HEK293T (cell line): ENCODE measurements around the gene C19orf85.
A peak's percentile ranks its signal among the peaks of the same experiment; 100 is the strongest.

Source experiments
- CTCF ChIA-PET: fragments of 350-600 bp; formaldehyde crosslinking; extraction: SDS; loops from one replicate; lab custom pipeline; 2021; ENCODE audit warnings: antibody characterized with exemption, inconsistent platforms; lab: Yijun Ruan, JAX
- POLR2A ChIA-PET: fragments of 350-600 bp; formaldehyde crosslinking; extraction: SDS; loops from one replicate; lab custom pipeline; 2020; ENCODE audit warnings: antibody characterized with exemption, inconsistent platforms; lab: Yijun Ruan, JAX
- DNase-seq: peaks from one replicate; pipeline ENCODE4 v3.0.0; 2012; ENCODE audit warnings: mixed read lengths; ENCODE audit errors: extremely low spot score
- ARNT ChIP-seq: fragments of 450-650 bp; IDR thresholded peaks from 2 replicates; pipeline ENCODE4 v1.6.1; 2017; ENCODE audit warnings: mild to moderate bottlenecking
- BHLHE40 ChIP-seq: fragments of 450-650 bp; IDR thresholded peaks from 2 replicates; pipeline ENCODE4 v1.6.1; 2016; ENCODE audit warnings: mild to moderate bottlenecking, moderate library complexity, borderline replicate concordance
- CTBP1 ChIP-seq: fragments of 450-650 bp; IDR thresholded peaks from 2 replicates; pipeline ENCODE4 v1.6.1; 2016; ENCODE audit warnings: borderline replicate concordance
- ELF4 ChIP-seq: fragments of 450-650 bp; IDR thresholded peaks from 2 replicates; pipeline ENCODE4 v1.6.1; 2017; ENCODE audit warnings: antibody characterized with exemption
- FOXA1 ChIP-seq: fragments of 450-650 bp; IDR thresholded peaks from 2 replicates; pipeline ENCODE4 v1.6.1; 2016; ENCODE audit warnings: mild to moderate bottlenecking
- FOXK2 ChIP-seq: fragments of 450-650 bp; IDR thresholded peaks from 2 replicates; pipeline ENCODE4 v1.6.1; 2016; ENCODE audit warnings: mild to moderate bottlenecking
- FOXM1 ChIP-seq: fragments of 450-650 bp; IDR thresholded peaks from 2 replicates; pipeline ENCODE4 v1.6.1; 2017; ENCODE audit warnings: mild to moderate bottlenecking, borderline replicate concordance
- HDGF ChIP-seq: fragments of 450-650 bp; IDR thresholded peaks from 2 replicates; pipeline ENCODE4 v1.6.1; 2017; ENCODE audit warnings: antibody characterized with exemption, borderline replicate concordance
- L3MBTL2 ChIP-seq: fragments of 450-650 bp; conservative IDR thresholded peaks from 2 replicates; pipeline ENCODE4 v1.6.1; 2016; ENCODE audit warnings: mild to moderate bottlenecking
- LEF1 ChIP-seq: fragments of 450-650 bp; IDR thresholded peaks from 2 replicates; pipeline ENCODE4 v1.6.1; 2017; ENCODE audit warnings: mild to moderate bottlenecking, borderline replicate concordance
- NFRKB ChIP-seq: fragments of 450-650 bp; IDR thresholded peaks from 2 replicates; pipeline ENCODE4 v1.6.1; 2016; ENCODE audit warnings: mild to moderate bottlenecking, moderate library complexity
- SP1 ChIP-seq: fragments of 450-650 bp; IDR thresholded peaks from 2 replicates; pipeline ENCODE4 v1.6.1; 2017
- SUZ12 ChIP-seq: fragments of 450-650 bp; IDR thresholded peaks from 2 replicates; pipeline ENCODE4 v1.6.1; 2016; ENCODE audit warnings: mild to moderate bottlenecking
- TARDBP ChIP-seq: fragments of 450-650 bp; IDR thresholded peaks from 2 replicates; pipeline ENCODE4 v1.6.1; 2016
- ZNF384 ChIP-seq: fragments of 450-650 bp; IDR thresholded peaks from 2 replicates; pipeline ENCODE4 v1.6.1; 2016
- TF ChIP-seq, protein P1 (sequence below): fragments of 450-650 bp; IDR thresholded peaks from 2 replicates; pipeline ENCODE4 v1.6.1; 2016

The C19orf85 gene

DNA sequence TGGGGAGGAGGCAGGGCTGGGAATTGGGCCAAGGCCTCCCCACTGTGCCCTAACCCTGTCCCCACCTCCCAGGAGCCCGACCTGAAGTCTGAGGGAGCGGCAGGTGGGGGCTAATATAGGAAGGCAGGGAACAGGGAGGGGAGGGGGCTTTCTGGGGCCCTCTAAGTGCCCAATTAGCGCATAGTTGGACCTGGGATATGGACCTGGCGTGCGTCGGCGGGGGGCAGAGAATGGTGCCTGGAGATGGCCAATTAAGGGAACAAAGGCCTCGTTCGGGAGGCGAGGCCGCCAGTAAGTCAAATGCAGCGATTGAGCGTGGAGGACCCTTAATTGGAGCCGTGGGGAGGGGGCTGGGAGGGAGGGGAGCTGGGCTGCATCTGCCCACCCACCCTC lies at the start of gene C19orf85:
Gene C19orf85, minus strand, starts transcription at position 90 of the 393 bp plus-strand sequence. CDS start 197 bp downstream, outside the sequence.
- no peak for DNase-seq
- ChIA-PET CTCF (no interaction called here), POLR2A (no interaction called here)
- TF ChIP-seq SUZ12, result no peak
- no peak for TF ChIP-seq TARDBP
- no peak for TF ChIP-seq FOXA1
- no peak for TF ChIP-seq FOXK2
- no peak for TF ChIP-seq ZNF384
- TF ChIP-seq SP1, result no peak
- no peak for TF ChIP-seq ELF4
- TF ChIP-seq NFRKB, result no peak
- no peak for TF ChIP-seq FOXM1

DNA sequence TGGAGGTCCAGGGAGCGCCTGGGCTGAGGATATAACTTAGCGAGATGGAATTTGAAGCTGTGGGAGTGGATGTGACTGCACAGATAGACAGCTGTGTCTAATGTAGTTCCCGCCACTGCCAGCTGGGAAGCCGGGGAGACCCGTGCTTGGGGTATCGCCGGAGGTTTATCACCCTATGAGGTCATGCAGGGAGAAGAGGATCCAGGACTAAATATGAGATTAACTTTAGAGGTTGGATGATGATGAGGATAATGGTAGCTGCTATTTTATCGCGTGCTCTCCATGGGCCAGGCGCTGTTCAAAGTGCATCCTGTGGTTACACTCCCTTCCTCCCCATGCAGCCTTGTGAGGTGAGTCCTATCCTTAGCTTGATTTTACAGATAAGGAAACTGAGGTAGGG lies 43.6 kb upstream of the C19orf85 start:
- DNase-seq, result no peak
- ChIA-PET CTCF (interaction anchor here (0.8 kb wide), 1 partner anchor 40 kb away, joined by 4 read pairs; no protein-coding TSS in a partner anchor), POLR2A (interaction anchor here (1.0 to 1.4 kb wide), 3 partner anchors 21 to 91 kb away, joined by 3 read pairs; partner anchors contain the start of genes FIZ1 and NAT14)
- no peak for TF ChIP-seq ELF4
- no peak for TF ChIP-seq L3MBTL2
- TF ChIP-seq CTBP1, result no peak
- no peak for TF ChIP-seq FOXK2
- no peak for TF ChIP-seq FOXA1
- TF ChIP-seq, protein P1, sequence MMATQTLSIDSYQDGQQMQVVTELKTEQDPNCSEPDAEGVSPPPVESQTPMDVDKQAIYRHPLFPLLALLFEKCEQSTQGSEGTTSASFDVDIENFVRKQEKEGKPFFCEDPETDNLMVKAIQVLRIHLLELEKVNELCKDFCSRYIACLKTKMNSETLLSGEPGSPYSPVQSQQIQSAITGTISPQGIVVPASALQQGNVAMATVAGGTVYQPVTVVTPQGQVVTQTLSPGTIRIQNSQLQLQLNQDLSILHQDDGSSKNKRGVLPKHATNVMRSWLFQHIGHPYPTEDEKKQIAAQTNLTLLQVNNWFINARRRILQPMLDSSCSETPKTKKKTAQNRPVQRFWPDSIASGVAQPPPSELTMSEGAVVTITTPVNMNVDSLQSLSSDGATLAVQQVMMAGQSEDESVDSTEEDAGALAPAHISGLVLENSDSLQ, result no peak
- TF ChIP-seq SP1, result no peak
- no peak for TF ChIP-seq BHLHE40

DNA sequence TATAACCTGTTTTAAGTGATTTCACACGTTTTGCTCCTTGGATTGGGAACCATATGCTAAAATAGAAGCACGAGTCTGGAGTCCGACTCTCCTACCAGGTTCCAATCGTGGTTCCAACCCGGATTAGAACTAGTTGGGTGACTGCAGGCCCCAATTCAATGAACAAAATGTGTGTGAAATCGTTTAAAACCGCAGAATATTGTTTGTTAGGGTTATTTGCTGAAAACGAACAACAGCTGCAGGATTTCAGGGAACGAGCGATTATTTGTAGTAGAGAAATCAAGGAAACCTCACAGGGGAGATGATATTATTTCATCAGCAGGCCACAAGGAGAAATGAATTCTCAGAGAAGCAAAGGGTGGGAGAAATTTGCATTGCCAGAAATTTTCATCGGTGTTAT lies 40.4 kb upstream of the C19orf85 start:
- ChIA-PET CTCF (interaction anchor here (1.6 to 1.9 kb wide), 2 partner anchors 29 to 37 kb away, joined by 5 to 24 read pairs; no protein-coding TSS in a partner anchor), POLR2A (interaction anchor here (1.9 kb wide), 1 partner anchor 29 kb away, joined by 11 read pairs; the partner anchor contains the start of gene ZNF628)
- no peak for TF ChIP-seq BHLHE40
- TF ChIP-seq SUZ12, result no peak
- TF ChIP-seq FOXK2, result no peak
- TF ChIP-seq FOXM1, result no peak
- no peak for TF ChIP-seq LEF1
- TF ChIP-seq SP1, result no peak
- no peak for TF ChIP-seq NFRKB
- TF ChIP-seq FOXA1, result no peak
- TF ChIP-seq L3MBTL2, result no peak
- TF ChIP-seq ZNF384, result no peak
- DNase-seq, result no peak

DNA sequence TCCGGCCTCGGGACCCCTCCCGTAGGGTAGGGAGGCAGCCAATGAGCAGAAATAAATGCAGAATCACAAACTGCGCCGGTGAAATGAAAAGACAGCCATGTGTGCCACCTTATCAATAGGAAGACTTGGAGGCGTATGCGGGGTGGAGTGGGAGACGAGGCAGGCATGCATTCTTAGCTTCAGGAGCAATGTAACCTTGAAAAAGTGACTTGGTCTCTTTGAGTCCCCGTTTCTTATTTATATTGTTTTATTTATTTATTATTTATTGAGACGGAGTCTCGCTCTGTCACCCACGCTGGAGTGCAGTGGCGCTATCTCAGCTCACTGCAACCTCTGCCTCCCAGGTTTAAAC lies 39.7 kb upstream of the C19orf85 start:
- DNase-seq, result no peak
- CTCF ChIA-PET, result interaction anchor here (0.7 to 1.9 kb wide), 6 partner anchors 9 to 77 kb away, joined by 3 to 24 read pairs (median 4); partner anchors contain the start of genes SSC5D and ZNF579
- POLR2A ChIA-PET, result interaction anchor here (0.6 to 1.9 kb wide), 7 partner anchors 13 to 245 kb away, joined by 3 to 11 read pairs (median 3); partner anchors contain the start of genes ISOC2, NAT14, UBE2S and ZNF628

DNA sequence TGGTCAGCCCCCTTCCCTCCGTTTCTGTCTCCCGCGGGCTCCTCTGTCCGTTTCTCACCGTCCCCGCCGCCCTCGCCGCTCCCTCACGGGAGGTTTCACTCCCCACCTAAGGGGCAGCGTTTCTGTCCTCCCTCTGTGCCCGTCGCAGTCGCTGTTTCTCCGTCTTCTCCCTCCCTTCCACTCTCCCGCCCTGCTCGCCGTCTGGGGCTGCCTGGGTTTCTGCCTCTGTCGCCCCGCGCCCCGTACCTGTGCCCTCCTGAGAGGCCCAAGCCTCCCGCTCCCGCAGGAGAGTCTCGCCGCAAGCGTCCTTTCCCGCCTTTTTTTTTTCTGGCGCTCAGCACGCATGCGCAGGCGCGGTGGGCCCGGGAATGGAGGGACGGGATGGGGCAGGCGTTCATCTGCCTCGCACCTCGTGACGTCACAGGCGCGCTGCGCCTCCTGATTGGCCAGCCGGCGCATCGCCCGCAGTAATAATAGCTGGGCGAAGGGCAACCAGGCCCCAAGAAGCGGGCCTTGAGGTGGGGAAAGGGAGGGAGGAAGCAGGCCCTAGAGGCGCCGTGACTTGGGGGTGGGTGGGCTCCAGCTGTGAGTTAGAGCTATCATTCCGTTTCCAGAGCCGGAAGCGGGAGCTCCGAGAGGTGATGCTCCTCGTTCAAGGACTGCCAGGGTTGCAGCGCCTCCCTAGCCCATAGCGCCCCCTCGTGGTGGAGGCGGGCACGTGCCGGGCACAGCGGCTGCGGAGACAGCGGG lies 39.1 kb upstream of the C19orf85 start:
- ChIA-PET POLR2A (interaction anchor here (0.6 to 1.9 kb wide), 7 partner anchors 12 to 245 kb away, joined by 3 to 11 read pairs (median 3); partner anchors contain the start of genes ISOC2, NAT14, UBE2S and ZNF628), CTCF (interaction anchor here (0.7 to 1.9 kb wide), 7 partner anchors 8 to 77 kb away, joined by 3 to 24 read pairs (median 4); partner anchors contain the start of genes SSC5D and ZNF579)
- TF ChIP-seq FOXA1, result no peak
- no peak for TF ChIP-seq HDGF
- peak; percentile 28 for TF ChIP-seq ELF4
- TF ChIP-seq, protein P1, result no peak
- peak; percentile 97 for TF ChIP-seq ZNF384
- TF ChIP-seq L3MBTL2, result peak; percentile 100
- no peak for TF ChIP-seq NFRKB
- DNase-seq, result peak; percentile 99

More for the DNA sequence above, 39.7 kb upstream of the C19orf85 start:
- TF ChIP-seq FOXA1 (no peak), LEF1 (no peak), L3MBTL2 (no peak), SUZ12 (no peak), BHLHE40 (no peak), CTBP1 (no peak), NFRKB (no peak), TARDBP (no peak), HDGF (no peak)
- TF ChIP-seq, protein P1, result no peak

DNA sequence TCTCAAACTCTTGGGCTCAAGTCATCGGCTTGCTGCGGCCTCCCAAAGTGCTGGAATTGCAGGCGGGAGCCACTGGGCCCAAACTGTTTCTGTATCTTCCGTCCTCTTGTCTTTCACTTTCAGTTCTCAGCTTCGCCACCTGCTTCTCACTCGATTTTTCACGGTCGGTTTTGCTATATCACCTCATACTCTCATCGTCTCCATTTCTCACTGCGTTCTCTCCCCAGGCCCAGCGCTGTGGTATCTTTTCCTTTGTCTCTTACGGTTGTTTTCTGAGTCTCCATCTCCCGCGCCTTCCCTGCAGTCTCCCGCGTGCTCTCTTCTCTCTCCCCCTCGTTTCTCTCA lies 38.6 kb upstream of the C19orf85 start:
- ChIA-PET CTCF (interaction anchor here (0.8 to 1.9 kb wide), 2 partner anchors 36 to 62 kb away, joined by 3 to 24 read pairs; no protein-coding TSS in a partner anchor), POLR2A (interaction anchor here (1.0 kb wide), 1 partner anchor 41 kb away, joined by 3 read pairs; the partner anchor contains the start of gene ISOC2)
- no peak for TF ChIP-seq SP1
- TF ChIP-seq L3MBTL2, result no peak
- TF ChIP-seq ARNT, result no peak
- no peak for TF ChIP-seq NFRKB
- TF ChIP-seq FOXA1, result no peak
- no peak for TF ChIP-seq FOXM1
- no peak for TF ChIP-seq LEF1
- TF ChIP-seq FOXK2, result no peak
- TF ChIP-seq SUZ12, result no peak
- no peak for TF ChIP-seq ZNF384
- TF ChIP-seq, protein P1, result no peak
- TF ChIP-seq ELF4, result no peak
- TF ChIP-seq BHLHE40, result no peak
- no peak for TF ChIP-seq TARDBP
- no peak for TF ChIP-seq CTBP1
- TF ChIP-seq HDGF, result no peak
- no peak for DNase-seq
